Skeletal muscle satellite cell (primary cell): ENCODE results near the gene FGGY.
"Not testable (repeated sequence)": the region's sequence is repeated elsewhere in the genome, so short reads cannot be mapped to it uniquely, and the experiment has no call there.

Source experiments
- H3K27me3 ChIP-seq: 2 replicates; pipeline ENCODE4 v1.7.0; 2013; ENCODE audit warnings: low read length; ENCODE audit not compliant: control insufficient read depth, insufficient read depth
- H3K36me3 ChIP-seq: 2 replicates; pipeline ENCODE4 v1.7.0; 2013; ENCODE audit warnings: mild to moderate bottlenecking, control low read depth, low read length; ENCODE audit not compliant: insufficient read depth
- H3K4me1 ChIP-seq: 2 replicates; pipeline ENCODE4 v1.7.0; 2013; ENCODE audit warnings: low read length; ENCODE audit not compliant: control insufficient read depth, insufficient read depth
- H3K4me2 ChIP-seq: 2 replicates; pipeline ENCODE4 v1.7.0; 2013; ENCODE audit warnings: mild to moderate bottlenecking, low read length
- H3K4me3 ChIP-seq: 2 replicates; pipeline ENCODE4 v1.7.0; 2013; ENCODE audit warnings: low read length
- H3K9ac ChIP-seq: 2 replicates; pipeline ENCODE4 v1.7.0; 2013; ENCODE audit warnings: mild to moderate bottlenecking, low read depth, low read length, moderate library complexity
- H3K9me3 ChIP-seq: replicated peaks from 2 replicates; pipeline ENCODE4 v1.7.0; 2013; ENCODE audit warnings: mild to moderate bottlenecking, control low read depth, low read length

The FGGY gene

DNA sequence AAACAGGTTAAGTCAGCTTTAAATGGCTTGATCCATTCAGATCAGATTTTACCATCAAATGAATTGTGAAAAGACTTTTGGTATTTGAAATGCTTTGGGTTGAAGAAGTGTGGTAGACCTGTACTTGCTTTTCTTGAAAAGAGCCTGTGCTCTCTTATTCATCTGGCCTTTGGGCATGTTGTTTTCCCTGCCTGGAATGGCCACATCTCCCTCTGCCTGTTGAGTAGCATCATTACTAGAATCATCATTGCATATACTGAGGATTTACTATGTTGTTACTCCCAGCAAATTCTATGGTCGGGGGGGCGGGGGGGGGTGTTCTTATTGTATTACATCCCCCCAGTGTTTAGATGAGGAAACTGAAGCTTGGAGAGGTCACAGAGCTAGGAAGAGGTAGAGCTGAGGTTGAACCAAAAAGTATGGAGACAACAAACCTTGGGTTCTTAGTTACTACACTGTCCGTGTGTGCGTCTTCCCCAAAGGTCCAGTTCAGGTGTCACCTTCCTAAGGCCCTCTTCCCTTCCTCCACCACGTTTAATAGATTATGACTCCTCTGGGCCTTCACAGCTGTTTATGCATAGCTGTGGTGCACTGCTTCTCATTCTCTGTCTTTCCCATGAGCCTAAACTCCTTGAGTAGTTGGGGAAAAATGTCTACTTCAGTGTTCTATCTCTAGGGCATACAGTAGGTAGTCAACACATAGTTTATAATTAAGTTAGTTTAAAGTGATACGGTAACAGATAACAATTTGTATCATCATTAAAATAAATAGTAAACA, 271.5 kb downstream of the FGGY start:
- Histone ChIP-seq H3K4me3 (no peak overlapping the region), H3K4me1 (peaks cover 3% of the 10 kb centered on the region), H3K9me3 (no peaks in the 10 kb centered on the region), H3K4me2 (no peak overlapping the region), H3K36me3 (no peaks in the 10 kb centered on the region), H3K9ac (no peak overlapping the region), H3K27me3 (no peaks in the 10 kb centered on the region)

GRCh38 chr1:59569198-59569597, 272.3 kb downstream of the FGGY start:
- Histone ChIP-seq H3K4me2 (no peak overlapping the region), H3K4me1 (peaks cover 3% of the 10 kb centered on the region), H3K9ac (no peak overlapping the region), H3K27me3 (no peaks in the 10 kb centered on the region), H3K36me3 (no peaks in the 10 kb centered on the region), H3K4me3 (no peak overlapping the region), H3K9me3 (no peaks in the 10 kb centered on the region)

- Histone ChIP-seq H3K4me1 (peaks cover 3% of the 10 kb centered on the region), H3K9ac (no peak overlapping the region), H3K4me2 (no peak overlapping the region), H3K27me3 (no peaks in the 10 kb centered on the region), H3K4me3 (no peak overlapping the region), H3K36me3 (no peaks in the 10 kb centered on the region), H3K9me3 (no peaks in the 10 kb centered on the region)
Measured at GRCh38 chr1:59570524-59570923, 273.6 kb downstream of the FGGY start.

DNA sequence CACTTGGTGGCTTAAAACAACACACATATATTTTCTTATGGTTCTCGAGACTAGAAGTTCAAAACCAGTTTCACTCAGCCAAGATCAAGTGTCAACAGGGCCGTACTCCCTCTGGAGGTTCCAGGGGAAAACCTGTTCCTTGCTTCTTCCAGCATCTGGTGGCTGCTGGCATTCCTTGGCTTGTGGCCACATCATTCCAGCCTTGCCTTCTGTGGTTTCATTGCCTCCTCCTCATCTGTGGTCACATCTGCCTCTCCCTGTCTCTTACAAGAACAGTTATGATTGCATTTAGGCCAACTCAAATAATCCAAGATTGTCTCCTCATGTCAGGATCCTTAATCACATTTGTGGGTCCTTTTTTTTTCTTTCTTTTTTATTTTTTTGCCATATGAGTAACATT, 277.2 kb downstream of the FGGY start:
- Histone ChIP-seq H3K27me3 (no peaks in the 10 kb centered on the region), H3K36me3 (no peaks in the 10 kb centered on the region), H3K4me2 (no peak overlapping the region), H3K4me1 (no peaks in the 10 kb centered on the region), H3K4me3 (no peak overlapping the region), H3K9ac (no peak overlapping the region), H3K9me3 (no peaks in the 10 kb centered on the region)

GRCh38 chr1:59577774-59578173, 280.9 kb downstream of the FGGY start:
- Histone ChIP-seq H3K9me3 (no peaks in the 10 kb centered on the region), H3K9ac (no peak overlapping the region), H3K4me2 (no peak overlapping the region), H3K27me3 (no peaks in the 10 kb centered on the region), H3K36me3 (no peaks in the 10 kb centered on the region), H3K4me1 (no peaks in the 10 kb centered on the region), H3K4me3 (no peak overlapping the region)

GRCh38 chr1:59579222-59579621, 282.3 kb downstream of the FGGY start:
- H3K9ac ChIP-seq: no peak overlapping the region
- H3K4me3 ChIP-seq: no peak overlapping the region
- H3K4me2 ChIP-seq: no peak overlapping the region
- no peaks in the 10 kb centered on the region for H3K27me3 ChIP-seq
- no peaks in the 10 kb centered on the region for H3K36me3 ChIP-seq
- no peaks in the 10 kb centered on the region for H3K4me1 ChIP-seq
- no peaks in the 10 kb centered on the region for H3K9me3 ChIP-seq

DNA sequence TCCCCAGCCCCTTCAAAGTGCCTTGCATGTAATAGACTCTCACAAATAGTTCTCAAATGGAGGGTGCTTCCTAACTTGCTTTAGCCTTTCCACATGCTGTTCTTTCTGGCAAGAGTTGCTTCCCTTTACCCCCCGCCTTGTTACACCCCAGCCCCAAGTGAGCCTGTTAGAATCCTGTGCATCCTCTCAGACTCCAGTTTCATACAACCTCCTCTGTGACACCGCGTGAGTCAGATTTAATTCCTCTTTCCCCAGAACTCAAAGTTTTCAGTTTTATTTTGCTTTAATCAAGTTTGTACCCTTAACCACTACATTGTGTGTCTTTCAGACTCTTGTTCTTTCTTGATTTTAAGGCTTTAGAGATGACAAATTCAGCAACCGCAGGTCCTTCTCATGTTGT, 283.4 kb downstream of the FGGY start:
- no peaks in the 10 kb centered on the region for H3K36me3 ChIP-seq
- no peak overlapping the region for H3K9ac ChIP-seq
- H3K4me2 ChIP-seq: no peak overlapping the region
- H3K4me1 ChIP-seq: no peaks in the 10 kb centered on the region
- H3K27me3 ChIP-seq: no peaks in the 10 kb centered on the region
- no peak overlapping the region for H3K4me3 ChIP-seq
- H3K9me3 ChIP-seq: no peaks in the 10 kb centered on the region

DNA sequence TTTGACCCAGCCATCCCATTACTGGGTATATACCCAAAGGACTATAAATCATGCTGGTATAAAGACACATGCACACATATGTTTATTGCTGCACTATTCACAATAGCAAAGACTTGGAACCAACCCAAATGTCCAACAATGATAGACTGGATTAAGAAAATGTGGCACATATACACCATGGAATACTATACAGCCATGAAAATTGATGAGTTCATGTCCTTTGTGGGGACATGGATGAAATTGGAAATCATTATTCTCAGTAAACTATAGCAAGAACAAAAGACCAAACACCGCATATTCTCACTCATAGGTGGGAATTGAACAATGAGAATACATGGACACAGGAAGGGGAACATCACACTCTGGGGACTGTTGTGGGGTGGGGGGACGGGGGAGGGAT, 295.5 kb downstream of the FGGY start:
- H3K4me1 ChIP-seq: peaks cover 16% of the 10 kb centered on the region
- H3K4me2 ChIP-seq, H3K4me3 ChIP-seq, H3K36me3 ChIP-seq, H3K9ac ChIP-seq, H3K9me3 ChIP-seq, H3K27me3 ChIP-seq: not testable (repeated sequence)

GRCh38 chr1:59592924-59593323, 296.0 kb downstream of the FGGY start:
- no peak overlapping the region for H3K9ac ChIP-seq
- H3K36me3 ChIP-seq: no peaks in the 10 kb centered on the region
- no peak overlapping the region for H3K4me3 ChIP-seq
- no peaks in the 10 kb centered on the region for H3K27me3 ChIP-seq
- H3K4me1 ChIP-seq: peaks cover 16% of the 10 kb centered on the region
- no peak overlapping the region for H3K4me2 ChIP-seq
- H3K9me3 ChIP-seq: no peaks in the 10 kb centered on the region

- Histone ChIP-seq H3K4me3 (no peak overlapping the region), H3K27me3 (no peaks in the 10 kb centered on the region), H3K4me1 (peaks cover 16% of the 10 kb centered on the region), H3K4me2 (no peak overlapping the region), H3K36me3 (no peaks in the 10 kb centered on the region), H3K9ac (no peak overlapping the region), H3K9me3 (no peaks in the 10 kb centered on the region)
Measured at GRCh38 chr1:59593798-59594790, 297.2 kb downstream of the FGGY start.

GRCh38 chr1:59595774-59596173, 298.9 kb downstream of the FGGY start:
- Histone ChIP-seq H3K4me1 (peaks cover 21% of the 10 kb centered on the region), H3K4me3 (no peak overlapping the region)

More at GRCh38 chr1:59595774-59596173, 298.9 kb downstream of the FGGY start:
- no peaks in the 10 kb centered on the region for H3K27me3 ChIP-seq
- H3K9ac ChIP-seq: peak overlapping the region; percentile 57
- H3K36me3 ChIP-seq: no peaks in the 10 kb centered on the region
- H3K4me2 ChIP-seq: peak overlapping the region; percentile 41
- H3K9me3 ChIP-seq: no peaks in the 10 kb centered on the region
